Measurements from ENCODE around the gene DMD.

DMD gene

GRCh38 chrX:31715675-31716074 lies 1495.7 kb downstream of the DMD start:
- Histone ChIP-seq H4K20me1 (ENCODE audit: insufficient read depth, low read length) (no peaks in the 10 kb centered on the region), H2AFZ (ENCODE audit: low read depth, low read length) (no peak overlapping the region), H3K9ac (ENCODE audit: low read depth, low read length) (no peak overlapping the region), H3K27ac (ENCODE audit: low read length) (no peak overlapping the region), H3K79me2 (ENCODE audit: insufficient read depth, low read length) (no peaks in the 10 kb centered on the region), H3K4me1 (ENCODE audit: insufficient read depth, low read length) (no peaks in the 10 kb centered on the region), H3K9me3 (ENCODE audit: insufficient read depth, low read length, severe bottlenecking) (no peaks in the 10 kb centered on the region), H3K4me3 (ENCODE audit: low read depth in 1 of 2, low read length in 2 of 2) (no peak overlapping the region), H3K4me2 (ENCODE audit: insufficient read depth, low read length) (no peak overlapping the region), H3K36me3 (ENCODE audit: insufficient read depth, low read length) (no peaks in the 10 kb centered on the region), H3K27me3 (ENCODE audit: insufficient read depth, low read length, poor library complexity) (no peaks in the 10 kb centered on the region)
- DNase-seq (no peak), ATAC-seq (ENCODE audit: insufficient read depth, low read depth) (no peak)
- no peak for TF ChIP-seq CTCF (IDR thresholded peaks at IDR 0.05; ENCODE audit: borderline replicate concordance, extremely low read depth, low read length, poor library complexity, severe bottlenecking)
- TF ChIP-seq EZH2 (IDR thresholded peaks at IDR 0.05; ENCODE audit: borderline replicate concordance, low read depth, low read length, severe bottlenecking), result no peak

GRCh38 chrX:31714797-31715196 lies 1496.6 kb downstream of the DMD start:
- Histone ChIP-seq H3K27me3 (ENCODE audit: insufficient read depth, low read length, poor library complexity) (no peaks in the 10 kb centered on the region), H4K20me1 (ENCODE audit: insufficient read depth, low read length) (no peaks in the 10 kb centered on the region), H3K36me3 (ENCODE audit: insufficient read depth, low read length) (no peaks in the 10 kb centered on the region), H3K9ac (ENCODE audit: low read depth, low read length) (no peak overlapping the region), H3K4me3 (ENCODE audit: low read depth in 1 of 2, low read length in 2 of 2) (no peak overlapping the region), H3K79me2 (ENCODE audit: insufficient read depth, low read length) (no peaks in the 10 kb centered on the region), H3K4me2 (ENCODE audit: insufficient read depth, low read length) (no peak overlapping the region), H3K4me1 (ENCODE audit: insufficient read depth, low read length) (no peaks in the 10 kb centered on the region), H3K9me3 (ENCODE audit: insufficient read depth, low read length, severe bottlenecking) (no peaks in the 10 kb centered on the region), H2AFZ (ENCODE audit: low read depth, low read length) (no peak overlapping the region), H3K27ac (ENCODE audit: low read length) (no peak overlapping the region)
- no peak for ATAC-seq (ENCODE audit: insufficient read depth, low read depth)
- TF ChIP-seq CTCF (IDR thresholded peaks at IDR 0.05; ENCODE audit: borderline replicate concordance, extremely low read depth, low read length, poor library complexity, severe bottlenecking), result no peak
- no peak for TF ChIP-seq EZH2 (IDR thresholded peaks at IDR 0.05; ENCODE audit: borderline replicate concordance, low read depth, low read length, severe bottlenecking)
- no peak for DNase-seq

GRCh38 chrX:31713120-31713519 lies 1498.2 kb downstream of the DMD start:
- no peak overlapping the region for H3K27ac ChIP-seq (ENCODE audit: low read length)
- no peaks in the 10 kb centered on the region for H4K20me1 ChIP-seq (ENCODE audit: insufficient read depth, low read length)
- DNase-seq, result no peak
- no peak overlapping the region for H3K9ac ChIP-seq (ENCODE audit: low read depth, low read length)
- H3K36me3 ChIP-seq (ENCODE audit: insufficient read depth, low read length), result no peaks in the 10 kb centered on the region
- ATAC-seq (ENCODE audit: insufficient read depth, low read depth), result no peak
- no peaks in the 10 kb centered on the region for H3K79me2 ChIP-seq (ENCODE audit: insufficient read depth, low read length)
- no peaks in the 10 kb centered on the region for H3K27me3 ChIP-seq (ENCODE audit: insufficient read depth, low read length, poor library complexity)
- TF ChIP-seq CTCF (IDR thresholded peaks at IDR 0.05; ENCODE audit: borderline replicate concordance, extremely low read depth, low read length, poor library complexity, severe bottlenecking) (no peak), EZH2 (IDR thresholded peaks at IDR 0.05; ENCODE audit: borderline replicate concordance, low read depth, low read length, severe bottlenecking) (no peak)
- H2AFZ ChIP-seq (ENCODE audit: low read depth, low read length), result no peak overlapping the region
- no peaks in the 10 kb centered on the region for H3K4me1 ChIP-seq (ENCODE audit: insufficient read depth, low read length)
- H3K4me3 ChIP-seq (ENCODE audit: low read depth in 1 of 2, low read length in 2 of 2), result no peak overlapping the region
- H3K4me2 ChIP-seq (ENCODE audit: insufficient read depth, low read length), result no peak overlapping the region
- H3K9me3 ChIP-seq (ENCODE audit: insufficient read depth, low read length, severe bottlenecking), result no peaks in the 10 kb centered on the region

- H3K4me1 ChIP-seq (ENCODE audit: insufficient read depth, low read length), result no peaks in the 10 kb centered on the region
- H3K9me3 ChIP-seq (ENCODE audit: insufficient read depth, low read length, severe bottlenecking), result no peaks in the 10 kb centered on the region
- no peak overlapping the region for H3K4me3 ChIP-seq (ENCODE audit: low read depth in 1 of 2, low read length in 2 of 2)
- no peaks in the 10 kb centered on the region for H3K36me3 ChIP-seq (ENCODE audit: insufficient read depth, low read length)
- H3K9ac ChIP-seq (ENCODE audit: low read depth, low read length), result no peak overlapping the region
- no peaks in the 10 kb centered on the region for H3K27me3 ChIP-seq (ENCODE audit: insufficient read depth, low read length, poor library complexity)
- DNase-seq, result no peak
- H3K27ac ChIP-seq (ENCODE audit: low read length), result no peak overlapping the region
- no peak overlapping the region for H3K4me2 ChIP-seq (ENCODE audit: insufficient read depth, low read length)
- H3K79me2 ChIP-seq (ENCODE audit: insufficient read depth, low read length), result no peaks in the 10 kb centered on the region
- H2AFZ ChIP-seq (ENCODE audit: low read depth, low read length), result no peak overlapping the region
- TF ChIP-seq EZH2 (IDR thresholded peaks at IDR 0.05; ENCODE audit: borderline replicate concordance, low read depth, low read length, severe bottlenecking), result no peak
- no peak for TF ChIP-seq CTCF (IDR thresholded peaks at IDR 0.05; ENCODE audit: borderline replicate concordance, extremely low read depth, low read length, poor library complexity, severe bottlenecking)
- no peaks in the 10 kb centered on the region for H4K20me1 ChIP-seq (ENCODE audit: insufficient read depth, low read length)
- ATAC-seq (ENCODE audit: insufficient read depth, low read depth), result no peak
These were observed 1500.2 kb downstream of the DMD start for GRCh38 chrX:31711166-31711565.

All from DND-41 (cell line).